Stimulated activated CD8-positive, alpha-beta memory T cell treated with anti-CD3 and anti-CD28 coated beads, Interleukin-15, amount 100 ng/mL, for 1 hour (primary cell): ENCODE data around the gene SCN5A.

Source experiments
- DNase-seq: peaks from one replicate; pipeline ENCODE4 v3.0.0-alpha.2; 2020; ENCODE audit warnings: low read depth

SCN5A gene

DNA sequence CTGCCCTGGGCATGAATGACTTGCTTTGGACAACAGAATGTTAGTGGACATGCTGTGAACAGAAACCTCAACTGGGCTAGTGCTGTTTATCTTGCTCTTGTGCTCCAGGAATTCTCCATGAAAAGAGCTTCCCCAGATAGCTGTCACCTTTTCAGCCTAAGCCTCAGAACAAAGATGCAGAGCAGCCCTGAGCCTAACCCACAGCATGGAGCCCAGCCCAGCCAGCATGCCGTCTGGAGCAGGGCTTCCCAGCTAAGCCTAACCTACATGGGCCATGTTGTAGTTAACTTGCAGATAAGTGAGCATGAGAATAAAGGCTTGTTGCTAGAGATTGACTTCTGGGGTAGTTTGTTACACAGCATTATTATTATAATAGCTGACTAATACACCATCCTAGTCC, 48.9 kb downstream of the SCN5A start:
- no peak for DNase-seq

DNA sequence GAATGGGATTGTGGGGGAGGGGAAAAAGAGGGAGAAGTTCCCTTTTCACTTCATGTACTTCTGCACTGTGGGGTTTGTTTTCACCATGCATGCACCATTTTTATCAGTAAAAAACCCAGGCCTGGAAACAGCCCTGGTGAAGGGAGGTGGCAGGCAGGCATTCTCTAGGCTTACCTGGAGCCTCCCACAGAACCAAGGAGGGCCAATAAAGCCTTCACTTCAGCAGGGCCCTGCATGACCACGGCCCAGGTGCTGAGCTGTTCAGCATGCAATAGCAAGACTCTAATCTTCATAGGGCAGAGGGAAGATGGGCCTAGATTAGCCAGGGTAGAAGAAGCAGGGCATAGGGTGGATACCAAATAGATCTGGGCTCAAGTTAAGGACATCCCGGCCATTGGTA, 49.6 kb downstream of the SCN5A start:
- DNase-seq = no peak

DNA sequence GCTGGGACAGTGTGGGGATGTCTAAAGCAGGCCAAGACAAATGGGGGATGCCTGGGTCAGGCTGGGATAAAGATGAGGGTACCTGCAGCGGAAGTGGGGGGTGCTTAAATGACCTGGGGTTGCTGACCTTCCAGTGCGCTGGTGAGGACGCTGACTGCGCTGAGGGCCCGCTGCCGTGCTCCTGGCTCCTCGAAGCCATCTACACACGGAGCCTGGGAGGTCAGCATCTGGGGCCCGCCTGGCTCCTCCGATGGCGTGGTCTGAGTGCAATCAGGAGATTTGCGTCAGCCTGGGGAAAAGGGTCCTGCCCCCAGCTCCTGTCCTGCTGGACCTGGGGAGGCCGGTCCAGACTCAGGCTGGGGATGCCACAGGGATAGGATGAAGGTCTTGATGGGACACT, 50.7 kb downstream of the SCN5A start:
- no peak for DNase-seq

- no peak for DNase-seq
These were observed 51.9 kb downstream of the SCN5A start for GRCh38 chr3:38597502-38598060.

DNA sequence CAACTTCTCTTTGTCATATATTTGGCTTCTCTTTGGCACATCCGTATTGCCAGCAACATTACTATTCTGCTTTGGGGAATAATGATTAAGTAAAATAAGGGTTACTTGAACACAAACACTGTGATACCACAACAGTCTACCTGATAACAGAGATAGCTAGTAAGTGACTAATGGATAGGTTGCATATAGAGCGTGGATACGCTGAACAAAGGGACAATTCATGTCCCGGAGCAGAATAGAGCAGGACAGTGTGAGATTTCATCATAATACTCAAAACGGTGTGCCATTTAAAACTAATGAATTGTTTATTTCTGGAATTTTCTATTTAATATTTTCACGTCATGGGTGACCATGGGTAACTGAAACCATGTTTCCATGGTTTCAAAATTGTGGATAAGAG, 54.1 kb downstream of the SCN5A start:
- DNase-seq = no peak

DNA sequence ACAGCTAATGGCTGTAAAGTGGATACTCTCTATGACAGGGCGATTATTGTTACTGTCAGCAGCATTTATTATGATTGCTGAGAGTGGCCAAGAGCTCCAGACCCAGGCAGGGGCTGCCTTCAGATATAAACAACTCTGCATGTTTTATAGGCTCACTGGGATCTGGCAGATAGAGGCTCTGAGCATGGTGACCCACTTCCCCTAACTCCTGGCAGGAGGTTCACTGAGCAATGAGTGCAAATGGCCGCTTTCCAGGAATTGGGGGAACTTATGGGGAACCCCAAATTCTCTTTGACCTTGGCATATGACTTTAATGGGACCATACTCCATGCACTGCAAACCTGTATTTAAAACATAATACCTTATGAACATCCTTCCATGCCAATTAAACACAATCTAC, 59.0 kb downstream of the SCN5A start:
- no peak for DNase-seq

DNA sequence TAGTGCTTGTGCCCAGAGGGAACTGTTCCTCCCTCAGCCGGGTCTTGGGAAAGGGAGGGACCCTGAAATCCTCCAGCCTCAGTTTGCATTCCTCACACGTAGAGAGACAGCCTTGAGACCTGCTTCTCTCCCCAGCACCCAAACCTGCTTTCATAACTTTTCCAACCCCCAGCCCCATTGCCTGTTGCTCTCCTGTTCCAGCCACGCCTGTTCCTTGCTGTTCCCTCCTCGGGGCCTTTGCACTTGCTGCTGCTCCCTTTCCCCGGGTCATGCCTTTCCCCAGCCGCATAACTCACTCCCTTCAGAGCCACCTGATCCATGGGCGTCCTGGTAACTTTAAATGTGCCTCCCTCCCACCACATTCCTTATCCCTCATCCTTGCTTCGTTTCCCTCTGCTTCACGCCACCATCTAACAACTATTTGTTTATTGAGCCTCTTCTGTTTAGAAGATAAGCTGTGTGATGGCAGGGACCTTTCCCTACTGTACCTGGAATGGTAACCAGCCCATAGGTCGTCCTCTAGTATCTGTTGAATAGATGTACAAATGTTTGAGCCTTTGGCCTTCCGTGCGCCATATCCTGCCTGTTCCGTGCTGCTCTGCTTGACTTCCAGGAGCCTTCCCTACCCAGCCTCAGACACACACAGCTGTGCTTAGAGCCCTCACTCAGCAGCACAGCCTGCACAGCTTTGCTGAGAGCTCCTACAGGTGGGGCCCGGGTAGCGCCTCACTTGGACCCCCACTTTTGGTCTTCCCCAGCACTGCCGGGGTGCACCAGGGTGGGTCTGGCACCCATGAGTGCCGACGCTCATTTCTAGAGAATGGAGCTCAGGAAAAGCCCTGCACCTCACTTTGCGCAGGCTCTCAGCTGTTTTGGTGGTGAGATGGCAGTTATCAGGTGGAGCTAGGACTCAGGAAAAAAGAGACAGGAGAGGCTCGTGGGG, 60.2 kb downstream of the SCN5A start:
- DNase-seq = no peak

- DNase-seq = no peak
These were observed 61.0 kb downstream of the SCN5A start for GRCh38 chr3:38588371-38588971.

GRCh38 chr3:38587548-38588131, 61.8 kb downstream of the SCN5A start:
- no peak for DNase-seq

- no peak for DNase-seq
These were observed 62.7 kb downstream of the SCN5A start for GRCh38 chr3:38586546-38587520.

DNA sequence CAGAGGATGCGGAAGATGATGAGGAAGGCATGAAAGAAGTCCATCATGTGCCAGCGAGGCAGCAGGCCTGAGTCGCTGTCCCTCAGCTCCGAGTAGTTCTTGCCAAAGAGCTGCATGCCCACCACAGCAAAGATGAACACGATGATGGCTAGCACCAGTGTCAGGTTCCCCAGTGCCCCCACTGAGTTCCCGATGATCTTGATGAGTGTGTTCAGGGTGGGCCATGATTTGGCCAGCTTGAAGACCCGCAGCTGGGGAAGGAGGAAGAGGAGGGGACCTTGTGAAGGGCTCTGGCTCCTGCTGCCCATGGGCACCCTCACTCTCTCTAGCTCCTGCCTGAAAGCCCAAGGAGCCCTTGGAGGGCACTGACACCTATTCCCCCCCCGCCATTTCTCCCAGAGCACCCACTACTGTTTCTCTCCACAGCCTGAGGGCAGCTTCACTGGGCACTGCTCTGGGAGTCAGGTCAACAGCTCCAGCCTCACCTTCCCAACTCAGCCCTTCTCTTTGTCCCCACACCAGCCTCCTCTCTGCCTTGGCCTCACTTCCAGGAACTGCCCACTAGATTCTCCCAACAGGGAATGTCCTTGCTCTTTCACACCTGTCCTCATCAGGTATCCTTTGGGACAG, 63.6 kb downstream of the SCN5A start:
- DNase-seq = no peak

DNA sequence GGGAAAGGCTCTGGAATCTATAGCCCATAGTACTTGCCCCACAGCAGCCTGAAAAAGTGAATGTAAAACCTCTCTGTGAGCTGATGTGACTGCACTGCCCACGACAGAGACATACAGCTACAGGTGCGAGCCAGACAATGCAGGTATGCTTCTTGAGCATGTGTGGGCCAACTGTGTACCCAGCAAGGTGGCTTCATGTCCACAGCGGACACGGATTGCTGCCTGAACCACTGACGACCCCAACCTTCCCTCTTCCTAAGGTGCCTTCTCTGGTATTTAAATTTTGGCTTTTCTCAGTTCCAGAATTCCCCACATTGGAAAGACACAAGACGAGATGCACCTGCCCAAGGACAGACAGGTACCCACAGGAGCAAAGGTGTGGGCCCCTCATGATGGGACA, 65.8 kb downstream of the SCN5A start:
- no peak for DNase-seq

DNA sequence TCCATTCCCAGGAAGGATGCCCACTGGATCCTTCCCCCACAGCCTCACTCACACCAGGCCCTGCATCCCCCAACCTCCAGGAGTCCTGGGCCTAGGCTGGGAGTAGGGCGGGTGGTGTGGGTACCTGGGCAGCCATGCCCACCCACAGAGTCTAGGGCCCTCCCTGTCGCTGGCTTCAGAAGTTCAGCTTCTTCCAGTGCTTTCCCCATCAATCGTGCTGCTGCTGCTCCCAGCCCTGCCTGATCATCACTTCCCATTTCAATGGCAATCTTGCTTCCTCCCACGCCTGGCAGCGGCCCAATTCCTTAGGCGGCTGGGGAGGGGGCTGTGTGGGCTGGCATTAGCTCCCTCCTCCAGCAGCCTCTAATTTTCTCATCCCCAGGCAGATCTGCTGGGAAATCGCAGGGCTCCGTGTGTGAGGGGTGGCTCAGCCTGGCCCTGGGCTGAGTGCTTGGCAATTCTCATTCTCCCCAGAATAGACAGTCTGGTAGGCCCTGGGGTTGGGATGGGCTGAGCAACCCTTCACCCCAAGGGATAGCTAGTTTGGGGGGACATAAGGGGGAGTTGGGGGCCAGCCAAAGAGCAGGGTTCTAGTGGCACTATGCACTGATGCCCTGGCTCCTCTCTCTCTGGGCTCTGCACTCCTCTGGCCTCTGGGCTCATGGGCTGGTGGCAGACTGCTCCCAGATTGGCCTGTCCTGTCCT, 66.4 kb downstream of the SCN5A start:
- DNase-seq = no peak

DNA sequence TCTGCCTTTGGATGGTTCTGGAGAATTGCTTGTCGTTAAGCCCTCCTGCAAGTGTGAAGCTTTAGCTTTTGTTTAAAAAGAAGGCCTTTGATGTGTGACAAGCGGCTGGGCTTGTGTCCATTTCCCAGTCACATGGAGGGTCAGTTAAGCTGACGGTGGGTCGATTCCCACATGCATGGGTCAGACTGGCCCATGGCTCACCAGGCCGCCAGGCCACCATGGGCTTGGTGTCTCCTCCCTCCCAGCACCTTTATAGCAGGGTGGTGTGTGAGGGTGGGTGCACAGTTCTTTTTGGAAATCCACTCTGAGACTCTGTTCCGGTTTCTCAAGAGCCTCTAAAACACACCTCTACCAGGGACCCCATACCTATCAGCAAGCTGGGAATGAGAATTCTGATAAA, 67.2 kb downstream of the SCN5A start:
- no peak for DNase-seq

DNA sequence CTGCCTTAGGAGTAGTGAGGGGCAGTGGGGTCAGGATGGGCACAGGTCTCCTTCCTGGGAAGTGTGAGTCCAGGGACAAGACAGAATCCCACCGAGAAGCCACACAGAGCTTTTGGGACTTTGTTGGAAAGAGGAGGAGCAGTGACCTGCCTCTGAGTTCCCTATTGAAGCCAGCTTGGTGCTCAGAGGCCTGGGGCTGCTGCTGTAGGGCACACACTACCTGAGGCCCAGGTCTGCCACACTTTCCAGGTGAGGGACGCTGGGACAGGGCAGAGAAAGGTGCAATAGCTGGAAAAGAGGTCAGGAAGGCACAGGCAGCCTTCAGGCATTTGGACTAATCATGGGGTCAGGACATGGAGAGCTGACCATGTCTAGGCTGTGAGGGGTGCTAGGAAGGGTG, 67.7 kb downstream of the SCN5A start:
- DNase-seq = no peak

DNA sequence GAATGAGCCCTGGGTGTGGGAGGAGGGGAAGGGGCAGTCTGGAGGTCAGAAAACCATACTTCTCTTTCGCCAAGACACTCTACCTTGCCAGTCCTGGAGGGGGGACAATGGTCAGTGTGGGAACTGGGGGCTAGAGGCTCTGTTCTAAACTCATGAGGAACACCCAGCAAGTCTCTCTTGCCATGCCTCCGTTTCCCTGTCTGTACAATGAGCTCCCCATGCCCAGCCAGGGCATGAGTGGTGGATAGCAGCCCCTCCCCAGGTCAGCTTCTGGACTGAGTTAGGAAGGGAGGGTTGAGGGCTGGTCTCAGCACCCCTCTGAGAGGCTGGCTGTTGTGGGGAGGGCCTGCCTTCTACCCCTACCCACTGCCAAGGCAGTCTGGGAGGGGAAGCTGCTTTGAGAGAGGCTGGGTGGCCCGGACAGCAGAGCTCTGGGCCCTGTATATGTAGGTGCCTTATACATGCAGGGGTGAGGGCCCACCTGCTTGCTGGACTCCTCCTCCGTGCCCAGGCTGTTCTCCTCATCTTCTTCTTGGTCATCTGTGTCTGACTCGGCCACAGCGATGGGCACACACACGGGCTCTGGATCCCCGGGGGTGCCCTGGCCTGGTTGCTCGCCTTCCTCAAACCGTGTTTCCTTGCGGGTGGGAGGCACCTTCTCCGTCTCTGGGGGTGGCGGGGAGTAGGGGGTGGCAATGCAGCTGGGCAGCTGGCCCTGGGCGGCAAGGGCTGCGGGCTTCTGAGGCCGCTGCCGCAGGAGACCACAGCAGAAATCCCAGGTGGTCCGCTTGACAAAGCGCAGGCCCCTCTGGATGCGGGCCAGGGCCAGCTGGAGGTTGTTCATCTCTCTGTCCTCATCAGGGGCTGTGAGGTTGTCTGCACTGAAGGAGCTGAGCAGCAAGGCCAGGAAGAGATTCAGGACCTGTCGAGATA, 68.8 kb downstream of the SCN5A start:
- no peak for DNase-seq

DNA sequence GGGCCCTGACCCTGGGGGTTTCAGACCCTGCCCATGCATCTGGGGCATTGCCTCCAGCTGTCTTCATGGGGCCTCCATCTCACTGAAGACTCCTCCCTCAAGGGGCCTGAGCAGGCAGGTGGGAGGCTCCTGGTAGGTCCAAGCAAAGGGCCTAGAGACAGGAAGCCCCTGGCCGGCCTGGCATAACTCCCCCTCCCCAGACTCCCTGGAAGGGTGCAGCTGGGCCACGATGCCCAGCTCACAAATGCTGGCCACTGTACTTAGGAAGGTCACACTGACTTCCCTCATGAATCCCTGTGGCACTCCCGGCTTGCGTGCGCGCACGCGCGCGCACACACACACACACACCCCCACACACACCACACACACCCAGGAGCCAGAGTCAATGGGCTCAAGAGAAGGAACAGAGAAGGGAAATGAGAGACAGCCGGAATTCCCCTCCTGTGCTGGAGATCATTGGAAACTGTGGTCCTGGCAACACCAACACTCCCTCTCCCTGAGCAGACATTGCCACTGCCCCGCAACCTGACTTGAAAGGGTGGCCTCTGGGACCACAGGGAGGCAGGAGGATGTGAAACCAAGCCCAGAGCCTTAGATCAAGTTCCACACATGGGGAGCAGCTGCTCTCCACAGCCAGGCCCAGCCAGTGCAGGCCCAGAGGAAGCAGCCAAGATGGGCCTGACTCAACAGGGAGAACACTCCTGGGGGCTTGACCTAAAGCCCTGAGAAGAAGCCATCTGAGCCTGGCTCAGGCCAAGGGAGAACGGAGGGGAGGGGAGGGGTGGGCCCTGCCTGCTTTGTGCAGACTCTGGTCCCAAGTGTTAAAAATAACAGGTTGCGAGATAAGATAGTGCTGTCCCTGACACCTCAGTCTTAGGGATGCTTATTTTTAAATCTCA, 69.7 kb downstream of the SCN5A start:
- no peak for DNase-seq

DNA sequence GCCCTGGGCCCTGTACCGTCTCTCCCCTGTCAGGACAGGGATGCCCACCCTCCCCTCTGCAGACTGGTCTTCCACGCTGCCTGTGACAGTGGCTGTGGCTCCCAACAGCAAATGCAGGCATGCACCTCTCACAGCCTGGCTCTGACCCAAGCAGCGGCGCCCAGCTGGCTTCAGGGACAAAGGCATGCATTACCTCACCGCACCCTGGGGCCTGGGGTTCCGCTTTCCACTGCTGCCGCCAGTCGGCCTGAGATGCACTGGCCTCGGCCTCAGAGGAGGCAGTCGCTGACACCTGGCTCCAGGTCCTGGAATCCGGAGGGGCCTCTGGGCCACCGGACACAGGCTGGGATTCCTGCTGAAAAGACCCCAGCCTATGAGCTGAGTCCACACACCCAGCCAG, 70.3 kb downstream of the SCN5A start:
- DNase-seq = no peak
